ENCODE measurements around the gene DCBLD1. TPM values are rescaled to one million over a fixed set of nuclear protein-coding genes. Genes with fewer than 3 reads are reported as not detected.

The DCBLD1 gene
- total and polyA plus RNA-seq, 2 of the 13 experiments (the other 11 are each of a cell fraction or from before 2014, with no cell fraction given): 23.2 to 41.5 TPM

- TF ChIP-seq NFIC (IDR thresholded peaks at IDR 0.05; ENCODE audit: low read length): 0 out of 2 replicates have a peak, but pooled peaks have one; percentile 64
- no peak for TF ChIP-seq PCBP2 (optimal IDR thresholded peaks at IDR 0.05; ENCODE audit: low read depth, low read length, poor library complexity, severe bottlenecking)
- TF ChIP-seq SSRP1 (CRISPR knock-in tag; IDR thresholded peaks at IDR 0.05): peak; percentile 72; the same call in 1 of the 2 replicates
- no peak for TF ChIP-seq ZNF274 (CRISPR knock-in tag; IDR thresholded peaks at IDR 0.05)
- 0 out of 2 replicates have a peak, but pooled peaks have one; percentile 35 for TF ChIP-seq MYPOP (CRISPR knock-in tag; IDR thresholded peaks at IDR 0.05)
- TF ChIP-seq ZNF879 (CRISPR knock-in tag; IDR thresholded peaks at IDR 0.05): no peak
- no peak for TF ChIP-seq ZNF225 (CRISPR knock-in tag; IDR thresholded peaks at IDR 0.05)
- no peak for TF ChIP-seq MYC (CRISPR knock-in tag; IDR thresholded peaks at IDR 0.05; ENCODE audit: borderline replicate concordance)
- TF ChIP-seq, protein P1, sequence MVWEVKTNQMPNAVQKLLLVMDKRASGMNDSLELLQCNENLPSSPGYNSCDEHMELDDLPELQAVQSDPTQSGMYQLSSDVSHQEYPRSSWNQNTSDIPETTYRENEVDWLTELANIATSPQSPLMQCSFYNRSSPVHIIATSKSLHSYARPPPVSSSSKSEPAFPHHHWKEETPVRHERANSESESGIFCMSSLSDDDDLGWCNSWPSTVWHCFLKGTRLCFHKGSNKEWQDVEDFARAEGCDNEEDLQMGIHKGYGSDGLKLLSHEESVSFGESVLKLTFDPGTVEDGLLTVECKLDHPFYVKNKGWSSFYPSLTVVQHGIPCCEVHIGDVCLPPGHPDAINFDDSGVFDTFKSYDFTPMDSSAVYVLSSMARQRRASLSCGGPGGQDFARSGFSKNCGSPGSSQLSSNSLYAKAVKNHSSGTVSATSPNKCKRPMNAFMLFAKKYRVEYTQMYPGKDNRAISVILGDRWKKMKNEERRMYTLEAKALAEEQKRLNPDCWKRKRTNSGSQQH (CRISPR knock-in tag; IDR thresholded peaks at IDR 0.05; ENCODE audit: low read depth): no peak
- no peak for TF ChIP-seq MAFG (CRISPR knock-in tag; IDR thresholded peaks at IDR 0.05)
- TF ChIP-seq SRSF9 (IDR thresholded peaks at IDR 0.05; ENCODE audit: borderline replicate concordance, insufficient read depth, low read depth, low read length, poor library complexity, severe bottlenecking): no peak
- no peak for TF ChIP-seq ZSCAN12 (CRISPR knock-in tag; IDR thresholded peaks at IDR 0.05)
- TF ChIP-seq U2AF2 (IDR thresholded peaks at IDR 0.05; ENCODE audit: low read depth, low read length): no peak
- TF ChIP-seq ZNF143 (CRISPR knock-in tag; IDR thresholded peaks at IDR 0.05): no peak
- no peak for TF ChIP-seq ZBTB7A (CRISPR knock-in tag; IDR thresholded peaks at IDR 0.05)
- TF ChIP-seq ZNF121 (CRISPR knock-in tag; IDR thresholded peaks at IDR 0.05): no peak
- peak; percentile 27; the same call in 1 of the 2 replicates for TF ChIP-seq ETV5 (CRISPR knock-in tag; IDR thresholded peaks at IDR 0.05; ENCODE audit: borderline replicate concordance)
- TF ChIP-seq TCF7L2 (IDR thresholded peaks at IDR 0.05; ENCODE audit: low read depth, low read length): no peak
- TF ChIP-seq ZNF124 (CRISPR knock-in tag; IDR thresholded peaks at IDR 0.05): peak; percentile 57
- TF ChIP-seq, protein P2, sequence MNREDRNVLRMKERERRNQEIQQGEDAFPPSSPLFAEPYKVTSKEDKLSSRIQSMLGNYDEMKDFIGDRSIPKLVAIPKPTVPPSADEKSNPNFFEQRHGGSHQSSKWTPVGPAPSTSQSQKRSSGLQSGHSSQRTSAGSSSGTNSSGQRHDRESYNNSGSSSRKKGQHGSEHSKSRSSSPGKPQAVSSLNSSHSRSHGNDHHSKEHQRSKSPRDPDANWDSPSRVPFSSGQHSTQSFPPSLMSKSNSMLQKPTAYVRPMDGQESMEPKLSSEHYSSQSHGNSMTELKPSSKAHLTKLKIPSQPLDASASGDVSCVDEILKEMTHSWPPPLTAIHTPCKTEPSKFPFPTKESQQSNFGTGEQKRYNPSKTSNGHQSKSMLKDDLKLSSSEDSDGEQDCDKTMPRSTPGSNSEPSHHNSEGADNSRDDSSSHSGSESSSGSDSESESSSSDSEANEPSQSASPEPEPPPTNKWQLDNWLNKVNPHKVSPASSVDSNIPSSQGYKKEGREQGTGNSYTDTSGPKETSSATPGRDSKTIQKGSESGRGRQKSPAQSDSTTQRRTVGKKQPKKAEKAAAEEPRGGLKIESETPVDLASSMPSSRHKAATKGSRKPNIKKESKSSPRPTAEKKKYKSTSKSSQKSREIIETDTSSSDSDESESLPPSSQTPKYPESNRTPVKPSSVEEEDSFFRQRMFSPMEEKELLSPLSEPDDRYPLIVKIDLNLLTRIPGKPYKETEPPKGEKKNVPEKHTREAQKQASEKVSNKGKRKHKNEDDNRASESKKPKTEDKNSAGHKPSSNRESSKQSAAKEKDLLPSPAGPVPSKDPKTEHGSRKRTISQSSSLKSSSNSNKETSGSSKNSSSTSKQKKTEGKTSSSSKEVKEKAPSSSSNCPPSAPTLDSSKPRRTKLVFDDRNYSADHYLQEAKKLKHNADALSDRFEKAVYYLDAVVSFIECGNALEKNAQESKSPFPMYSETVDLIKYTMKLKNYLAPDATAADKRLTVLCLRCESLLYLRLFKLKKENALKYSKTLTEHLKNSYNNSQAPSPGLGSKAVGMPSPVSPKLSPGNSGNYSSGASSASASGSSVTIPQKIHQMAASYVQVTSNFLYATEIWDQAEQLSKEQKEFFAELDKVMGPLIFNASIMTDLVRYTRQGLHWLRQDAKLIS (CRISPR knock-in tag; IDR thresholded peaks at IDR 0.05): peak; percentile 38; the same call in 1 of the 2 replicates
- no peak for TF ChIP-seq ZNF766 (CRISPR knock-in tag; IDR thresholded peaks at IDR 0.05; ENCODE audit: borderline replicate concordance)
- TF ChIP-seq ZNF24 (IDR thresholded peaks at IDR 0.05): peak; percentile 64
- TF ChIP-seq GPN1 (CRISPR knock-in tag; IDR thresholded peaks at IDR 0.05; ENCODE audit: borderline replicate concordance): no peak
Observed at GRCh38 chr6:117477988-117478852, 4.3 kb upstream of the DCBLD1 start (continued).
